Measurements from ENCODE around the gene CACNA1C.

DNA sequence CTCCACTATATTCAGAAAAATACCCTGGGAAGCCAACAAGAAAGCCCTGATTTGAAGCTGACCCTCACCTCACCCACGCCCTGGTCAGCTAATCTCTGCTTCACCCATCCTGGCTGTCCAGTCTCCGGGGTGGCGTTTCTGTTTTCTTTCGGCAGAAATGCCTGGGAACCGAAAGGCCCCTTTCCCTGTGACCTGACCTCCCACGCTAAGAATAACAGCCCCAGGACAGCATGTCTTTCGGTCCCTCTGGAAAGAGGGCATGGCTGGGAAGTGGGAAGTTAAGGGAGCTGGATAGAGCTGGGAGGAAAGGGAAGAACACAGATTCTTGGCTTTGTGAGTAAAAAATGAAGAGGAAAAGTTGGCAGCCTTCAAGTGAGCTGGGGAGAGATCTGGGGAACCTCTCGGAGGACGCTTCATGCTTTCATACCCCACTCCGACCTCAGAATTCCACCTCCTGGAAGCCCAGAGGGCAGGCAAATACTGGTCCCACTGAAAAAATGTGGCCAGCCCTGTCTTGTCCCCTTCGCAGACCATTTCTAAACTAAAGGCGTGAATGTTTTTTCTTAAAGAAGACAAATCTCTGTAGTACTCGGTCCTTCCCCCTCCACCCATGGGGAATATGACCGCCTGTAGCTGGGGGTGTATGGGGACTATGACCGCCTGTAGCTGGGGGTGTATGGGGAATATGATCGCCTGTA, 579.0 kb downstream of the CACNA1C start:
- no peak for TF ChIP-seq CTCF (IDR thresholded peaks at IDR 0.05)
- no peak for TF ChIP-seq EZH2 (IDR thresholded peaks at IDR 0.05; ENCODE audit: borderline replicate concordance, insufficient read depth, low read depth, low read length, poor library complexity, severe bottlenecking)

All from B cell (primary cell).